SK-N-DZ (cell line): Measurements from ENCODE around the gene ELP5.

Source experiments
- DNase-seq: peaks from one replicate; pipeline ENCODE4 v3.0.0-alpha.2; 2015; ENCODE audit warnings: low spot score
- small RNA-seq, 2 experiments: library from RNA; depleted of rRNA; stranded (forward); fragments of <200 nt; gene quantifications; one replicate each; pipeline ENCODE3, GENCODE V24; 2014

The ELP5 gene

GRCh38 chr17:7308625-7309433 is 56.8 kb downstream of the ELP5 start:
- peak; percentile 77 for DNase-seq

Small RNA genes within 50 kb of the gene (small RNA-seq; reads per million reads assigned to genes)
- gene MIR324 (2.3 to 15.5 reads per million in 2 experiments), gene RF00019 (0 reads per million in 2 experiments)
